NCI-H510A (cell line): Measurements from ENCODE around the gene COL15A1.

Experiments used
- DNase-seq: peaks from one replicate; lab custom pipeline; 2025; lab: John Stamatoyannopoulos, UW

Gene COL15A1

DNA sequence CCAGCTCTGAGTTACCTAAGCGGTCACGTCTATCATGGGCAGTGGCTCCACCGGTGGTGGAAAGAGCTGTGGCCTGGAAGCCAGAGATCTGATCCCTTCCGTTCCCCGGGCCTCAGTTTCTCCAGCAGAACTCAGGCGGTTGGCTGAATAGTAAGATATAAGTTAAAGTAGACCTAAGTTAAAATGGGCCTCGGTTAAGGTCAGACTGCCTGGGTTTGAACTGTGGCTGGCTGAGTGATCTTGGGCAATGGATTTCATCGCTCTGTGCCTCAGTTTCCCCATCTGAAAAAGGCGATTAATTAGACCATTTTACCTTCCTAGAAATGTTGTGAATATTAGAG is 997 bp downstream of the COL15A1 start:
- DNase-seq: no peak

DNA sequence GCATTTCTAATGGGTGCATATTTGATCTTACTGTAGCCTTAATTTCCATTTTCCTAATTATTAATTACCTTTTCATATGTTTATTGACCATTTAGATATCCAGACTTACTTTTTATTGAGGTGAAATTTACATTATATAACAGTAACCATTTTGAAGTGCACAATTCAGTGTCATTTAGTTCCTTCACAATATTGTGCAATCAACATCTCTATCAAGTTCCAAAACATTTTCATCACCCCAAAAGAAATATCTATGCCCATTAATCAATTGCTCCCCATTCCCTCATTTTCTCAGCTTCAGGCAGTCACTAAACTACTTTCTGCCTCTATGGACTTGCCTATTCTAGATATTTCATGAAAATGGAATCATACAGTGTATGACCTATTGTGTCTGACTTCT is 5.9 kb downstream of the COL15A1 start:
- no peak for DNase-seq

DNA sequence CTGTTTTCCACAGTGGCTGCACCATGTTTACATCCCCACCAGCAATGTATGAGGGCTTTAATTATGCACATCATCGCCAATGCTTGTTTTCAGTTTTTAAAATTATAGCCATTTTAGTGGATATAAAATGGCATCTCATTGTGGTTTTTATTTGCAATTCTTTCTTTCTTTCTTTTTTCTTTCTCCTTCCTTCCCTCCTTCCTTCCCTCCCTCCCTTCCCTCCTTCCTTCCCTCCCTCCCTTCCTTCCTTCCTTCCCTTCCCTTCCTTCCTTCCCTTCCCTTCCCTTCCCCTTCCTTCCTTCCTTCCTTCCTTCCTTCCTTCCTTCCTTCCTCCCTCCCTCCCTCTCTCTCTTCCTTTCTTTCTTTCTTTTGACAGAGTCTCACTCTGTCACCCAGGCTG is 6.6 kb downstream of the COL15A1 start:
- DNase-seq: no peak

DNA sequence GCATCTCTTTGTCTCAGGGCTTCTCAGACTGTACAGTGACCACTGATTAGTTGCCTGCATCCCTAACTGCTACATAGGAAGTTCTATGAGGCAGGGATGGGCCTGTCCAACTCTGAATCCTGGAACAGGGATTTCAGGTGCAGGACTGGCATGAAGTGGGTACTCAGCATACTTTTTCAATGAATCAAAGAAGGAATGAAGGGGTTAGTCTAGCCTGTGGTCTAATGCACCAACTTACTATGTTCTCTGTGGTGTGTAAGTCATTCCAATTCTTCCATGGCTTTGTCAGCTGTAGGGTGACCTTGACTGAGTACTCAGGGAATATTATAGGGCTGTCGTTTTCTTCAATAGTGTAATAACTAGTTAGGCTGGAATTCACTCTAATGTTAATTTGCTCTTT is 8.3 kb downstream of the COL15A1 start:
- no peak for DNase-seq

DNA sequence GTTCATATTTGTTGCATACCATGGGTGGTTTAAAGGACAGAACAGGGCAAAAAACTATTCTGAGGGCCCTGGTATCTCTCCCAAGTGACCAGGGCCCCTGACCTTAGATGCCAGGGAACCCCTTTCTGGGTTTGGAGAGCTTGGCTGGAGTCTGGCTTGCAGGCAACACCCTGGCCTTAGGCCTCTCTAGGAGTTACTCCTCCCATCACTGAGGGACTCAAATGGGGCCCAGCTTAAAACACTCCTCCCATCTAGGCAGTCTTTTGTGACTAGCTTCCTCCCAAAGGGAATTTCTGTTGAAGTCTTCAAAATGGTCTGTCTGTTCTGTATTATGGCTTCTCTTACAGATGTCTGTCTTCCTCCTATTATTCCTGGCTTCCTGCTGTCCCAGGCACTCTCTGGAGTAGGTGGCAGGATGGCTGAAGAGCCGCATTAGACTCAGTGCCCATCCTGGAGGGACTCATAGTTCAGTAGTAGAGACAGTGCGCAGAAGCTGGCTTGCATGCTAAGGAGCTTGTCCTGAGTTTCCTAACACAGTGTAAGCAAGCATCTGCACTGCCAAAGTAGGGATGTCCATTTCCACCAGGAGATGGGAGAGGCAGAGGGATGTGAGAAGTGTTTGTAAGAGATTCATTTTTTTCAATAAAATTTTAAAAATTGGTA is 10.0 kb downstream of the COL15A1 start:
- DNase-seq: no peak

DNA sequence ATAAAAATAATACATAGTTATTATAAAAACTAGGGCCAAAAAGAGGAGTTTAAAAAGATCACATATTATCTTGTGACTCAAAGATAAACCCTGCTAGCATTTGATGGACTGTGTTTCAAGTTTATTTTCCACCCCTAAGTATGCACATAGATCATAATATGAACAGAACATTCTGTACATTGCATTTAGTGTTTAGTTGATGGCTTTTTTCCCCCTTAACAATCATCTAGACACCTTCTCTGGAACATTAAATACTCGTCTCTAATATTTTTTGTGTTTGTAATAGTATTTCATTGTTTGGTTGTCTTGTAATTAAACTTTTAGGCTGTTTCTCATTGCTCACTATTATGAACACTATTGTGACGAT is 10.5 kb downstream of the COL15A1 start:
- no peak for DNase-seq

DNA sequence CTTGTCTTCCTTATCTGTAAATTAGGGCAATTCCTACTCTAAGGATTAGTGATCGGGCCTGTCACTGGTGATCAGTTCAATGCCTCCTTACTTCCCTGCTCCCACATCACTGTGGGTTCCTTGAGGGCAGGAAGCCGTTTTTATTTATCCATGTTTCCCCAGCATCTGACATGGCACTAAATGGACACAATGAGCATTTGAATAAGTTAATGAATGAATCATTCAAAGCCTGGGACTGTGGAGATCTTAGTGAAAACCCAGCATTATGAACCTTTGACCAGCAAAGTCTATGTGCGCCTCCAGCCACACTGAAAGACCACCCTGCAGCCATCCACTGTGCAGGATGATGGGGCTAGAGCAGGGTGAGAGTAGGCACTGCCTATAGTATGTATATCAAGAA is 11.6 kb downstream of the COL15A1 start:
- DNase-seq: no peak

DNA sequence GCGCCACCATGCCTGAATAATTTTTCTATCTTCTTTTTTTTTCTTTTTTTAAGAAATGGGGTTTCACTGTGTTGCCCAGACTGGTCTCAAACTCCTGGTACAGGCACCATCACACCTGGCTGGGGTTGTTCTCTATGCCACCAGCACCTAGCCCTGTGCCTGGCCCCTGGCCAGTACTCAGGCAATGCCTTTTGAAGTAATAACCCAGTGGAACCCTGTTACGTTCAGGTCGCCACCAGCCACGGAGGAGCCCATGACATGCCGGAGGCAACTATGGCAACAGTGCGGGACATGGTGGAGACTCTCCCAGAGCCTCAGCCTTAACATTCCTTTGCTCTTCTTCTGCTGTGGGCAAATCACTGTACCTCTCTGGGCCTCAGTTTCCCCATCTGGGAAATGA is 14.1 kb downstream of the COL15A1 start:
- DNase-seq: no peak

DNA sequence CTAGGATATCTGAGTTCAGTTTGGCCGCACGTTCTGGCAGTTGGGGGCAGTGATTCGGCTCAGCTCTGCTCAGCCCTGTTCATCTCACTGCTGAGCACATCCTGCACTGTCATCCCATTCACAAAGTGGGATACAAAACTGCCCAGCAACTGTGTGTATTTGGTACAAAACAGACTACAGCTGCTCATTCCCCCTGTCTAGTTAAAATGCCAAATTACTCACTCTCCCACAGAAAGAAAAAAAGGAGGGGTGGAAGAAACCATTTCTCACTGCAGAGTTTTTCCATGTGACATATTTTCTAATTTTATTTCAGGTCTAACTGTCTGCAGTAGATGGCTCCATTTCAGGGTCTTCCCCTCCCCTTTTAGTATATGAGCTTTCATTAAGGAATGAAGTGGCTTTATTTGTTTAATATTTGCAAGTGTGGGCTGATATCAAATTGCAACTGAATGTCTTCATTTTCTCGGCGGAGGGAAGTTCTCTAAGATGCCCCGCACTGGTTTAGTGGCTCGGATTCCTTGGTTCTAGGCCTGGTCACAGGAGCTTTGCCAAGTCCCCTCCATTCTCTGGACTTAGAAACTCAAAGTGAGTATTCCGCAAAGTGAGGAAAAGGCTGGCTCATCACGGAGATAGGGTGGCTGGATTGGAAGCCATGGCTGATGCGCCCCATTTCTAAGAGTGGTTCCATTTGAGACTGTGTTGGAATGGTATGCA is 14.7 kb downstream of the COL15A1 start:
- DNase-seq: no peak

DNA sequence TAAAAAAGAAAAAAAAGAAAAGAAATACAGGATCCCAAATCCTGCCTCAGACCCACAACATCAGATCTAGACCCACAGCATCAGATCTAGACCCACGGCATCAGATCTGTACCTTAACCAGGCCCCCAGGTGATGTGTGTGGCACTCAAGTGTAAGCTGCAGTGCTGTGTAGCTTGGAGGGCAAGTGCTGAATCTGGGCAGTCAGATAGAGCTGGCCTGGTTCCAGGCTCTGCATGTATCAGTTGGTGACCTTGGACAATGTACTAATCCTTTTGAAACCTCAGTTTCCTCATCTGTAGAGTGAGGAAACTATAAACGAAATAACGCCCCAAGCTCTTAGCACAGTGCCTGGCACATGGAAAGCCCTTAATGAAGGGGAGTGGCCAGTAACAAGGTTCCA is 16.7 kb downstream of the COL15A1 start:
- DNase-seq: no peak

DNA sequence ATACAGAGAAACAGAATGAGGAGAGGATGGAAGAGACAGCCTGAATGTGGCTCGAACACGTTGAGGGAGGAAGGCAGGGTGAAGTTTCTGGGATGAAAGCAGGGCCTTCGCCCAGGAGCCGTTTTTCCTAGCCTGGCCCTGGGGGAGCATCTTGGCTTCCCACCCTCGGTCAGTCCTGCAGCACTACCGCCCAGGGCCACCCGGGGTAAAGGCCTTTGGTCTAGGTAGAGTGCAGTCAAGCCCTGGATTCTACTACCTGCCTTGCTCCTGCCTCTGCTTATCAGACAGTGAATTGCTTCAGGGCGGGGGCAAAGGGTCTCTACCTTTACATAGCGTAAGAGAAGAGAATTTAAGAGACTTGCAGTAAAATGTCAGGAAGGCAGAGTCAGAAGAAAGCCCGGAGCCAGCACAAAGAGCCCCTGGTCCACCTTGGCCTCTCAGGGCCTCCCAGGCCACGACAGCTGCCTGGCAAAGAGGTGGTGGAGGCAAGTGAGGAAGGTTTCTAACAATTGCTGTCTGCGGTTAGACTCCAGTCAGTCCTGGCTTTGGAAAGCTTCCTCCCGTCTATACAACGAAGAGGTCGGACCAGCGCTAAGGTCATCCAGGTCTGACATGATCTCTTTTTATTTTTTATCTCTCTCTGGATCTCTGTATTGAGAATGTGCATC is 17.9 kb downstream of the COL15A1 start:
- no peak for DNase-seq

DNA sequence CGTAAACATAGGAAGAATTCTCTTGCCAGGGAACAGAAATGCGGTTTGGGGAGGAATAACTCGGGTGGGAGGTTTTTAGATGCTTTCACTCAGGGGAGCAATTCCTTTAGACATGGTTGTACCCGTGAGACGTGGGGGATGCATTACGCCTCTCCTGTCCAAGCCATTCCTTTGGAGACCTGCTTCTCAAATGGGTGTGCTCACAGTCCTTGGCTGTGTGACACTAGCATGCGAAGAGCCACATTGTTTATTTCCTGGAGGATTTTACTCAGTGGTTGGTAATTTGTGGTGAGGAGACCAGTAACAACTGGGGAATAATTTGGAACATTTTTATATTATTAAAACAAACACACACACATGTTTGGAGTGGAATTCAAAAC is 18.5 kb downstream of the COL15A1 start:
- no peak for DNase-seq

DNA sequence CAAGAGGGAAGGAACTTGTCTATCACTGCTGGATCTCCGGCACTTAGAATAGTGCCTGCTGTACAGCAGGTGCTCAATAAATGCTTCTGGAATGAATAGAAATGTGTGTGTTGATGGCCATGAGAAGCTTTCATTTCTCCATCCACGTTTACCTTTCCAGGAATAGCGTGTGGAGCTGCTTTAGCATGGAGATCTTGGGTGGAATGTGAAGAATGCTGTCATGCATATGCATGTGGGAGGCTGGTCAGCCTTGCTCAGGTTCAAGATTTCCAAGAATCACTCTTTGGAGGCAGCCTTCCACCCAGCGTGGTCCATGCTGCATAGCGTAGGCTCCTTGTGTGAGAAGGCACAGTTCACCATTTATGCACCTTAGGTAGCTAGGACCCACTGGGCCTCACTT is 19.2 kb downstream of the COL15A1 start:
- no peak for DNase-seq

DNA sequence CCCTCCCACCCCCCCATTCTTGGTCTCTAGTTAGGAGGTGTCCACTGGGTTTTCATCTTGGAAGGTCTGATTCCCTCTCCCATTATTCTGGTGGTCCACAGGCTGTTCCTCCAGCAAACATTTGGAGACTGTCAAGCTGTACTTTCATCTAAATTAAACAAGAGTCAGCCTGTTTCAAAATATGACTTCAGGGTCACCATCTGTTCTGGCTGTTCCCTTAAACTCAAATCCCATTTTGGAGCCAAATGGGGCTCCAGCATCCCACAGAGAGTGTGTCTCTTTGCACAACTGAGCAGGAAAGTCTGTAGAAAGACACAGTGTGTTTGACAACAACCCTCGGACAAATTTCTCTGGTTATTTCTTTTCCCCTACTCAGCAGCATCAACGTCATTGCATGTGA is 20.5 kb downstream of the COL15A1 start:
- DNase-seq: no peak

DNA sequence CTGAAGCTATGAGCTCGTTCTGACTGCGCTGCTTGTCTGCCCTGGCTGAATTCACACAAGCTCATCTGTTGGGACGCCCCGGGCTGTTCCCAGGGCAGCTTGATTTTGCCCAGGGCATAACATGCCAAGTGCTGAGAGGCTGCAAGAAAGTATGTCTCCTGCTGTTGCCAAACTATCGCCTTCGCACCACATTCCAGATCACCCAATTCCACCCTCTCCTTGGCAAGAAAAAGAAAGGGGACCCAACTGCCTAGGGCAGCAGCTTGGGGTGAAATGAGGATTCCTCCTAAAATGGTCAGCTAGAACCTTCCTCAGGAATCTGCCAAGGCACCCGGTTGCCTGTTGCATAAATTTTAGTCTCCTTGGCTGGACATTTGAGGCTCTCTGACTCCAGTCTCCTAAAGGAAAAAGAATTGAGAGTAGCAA is 21.2 kb downstream of the COL15A1 start:
- DNase-seq: no peak

DNA sequence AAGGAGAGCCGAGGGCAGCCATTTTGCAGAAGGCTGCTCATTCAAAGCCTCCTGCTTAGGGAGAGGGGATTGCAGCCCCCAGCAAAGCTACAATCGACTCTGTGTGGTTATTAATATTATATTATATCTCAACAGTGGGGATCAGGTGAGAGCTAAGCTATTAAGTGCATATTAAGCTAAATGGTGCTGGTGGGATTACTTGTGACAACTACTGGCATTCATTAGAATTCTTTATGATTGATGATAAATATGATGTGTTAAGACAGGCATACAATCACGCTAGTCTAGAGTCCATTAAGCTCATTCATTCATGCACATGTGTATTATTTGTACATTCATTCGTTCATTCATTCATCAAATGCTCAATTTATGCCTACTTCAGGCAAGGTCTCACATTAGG is 23.0 kb downstream of the COL15A1 start:
- DNase-seq: no peak

DNA sequence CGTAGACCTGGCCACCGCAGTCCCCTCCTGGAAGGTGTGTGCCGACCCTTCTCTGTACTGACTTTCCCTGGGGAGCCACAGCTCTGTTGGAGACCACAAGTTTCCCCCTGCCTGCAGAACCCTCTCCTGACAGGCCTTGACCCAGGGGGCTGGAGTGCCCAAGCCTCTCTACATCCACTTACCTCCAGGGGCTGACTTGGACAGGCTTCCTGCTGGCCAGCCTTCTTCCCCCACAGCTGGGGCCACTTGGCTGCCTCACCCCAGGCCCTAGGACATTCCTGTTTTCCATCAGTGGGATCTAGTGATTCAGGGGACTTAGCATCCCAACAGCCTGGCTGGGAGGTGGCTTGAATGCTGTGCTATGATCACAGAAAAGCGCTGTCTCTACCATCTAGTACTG is 23.6 kb downstream of the COL15A1 start:
- DNase-seq: no peak

DNA sequence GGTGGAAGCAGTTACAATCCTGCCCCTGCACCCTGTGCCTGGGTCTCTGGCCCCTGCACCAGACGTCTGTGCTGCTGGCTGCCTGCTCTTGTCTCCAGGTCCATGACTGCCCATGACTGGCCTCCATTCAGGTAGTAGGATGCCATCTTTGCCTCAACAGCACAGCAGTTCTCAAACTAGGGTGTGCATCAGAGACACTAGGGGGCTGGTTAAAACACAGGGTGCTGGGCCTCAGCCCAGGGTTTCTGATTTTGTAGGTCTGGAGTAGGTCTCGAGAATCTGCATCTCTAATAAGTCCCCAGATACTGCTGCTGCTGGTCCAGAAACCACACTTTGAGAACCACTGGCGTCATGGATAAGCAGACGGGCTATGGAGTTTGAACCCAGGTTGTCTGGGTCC is 24.0 kb downstream of the COL15A1 start:
- DNase-seq: no peak

DNA sequence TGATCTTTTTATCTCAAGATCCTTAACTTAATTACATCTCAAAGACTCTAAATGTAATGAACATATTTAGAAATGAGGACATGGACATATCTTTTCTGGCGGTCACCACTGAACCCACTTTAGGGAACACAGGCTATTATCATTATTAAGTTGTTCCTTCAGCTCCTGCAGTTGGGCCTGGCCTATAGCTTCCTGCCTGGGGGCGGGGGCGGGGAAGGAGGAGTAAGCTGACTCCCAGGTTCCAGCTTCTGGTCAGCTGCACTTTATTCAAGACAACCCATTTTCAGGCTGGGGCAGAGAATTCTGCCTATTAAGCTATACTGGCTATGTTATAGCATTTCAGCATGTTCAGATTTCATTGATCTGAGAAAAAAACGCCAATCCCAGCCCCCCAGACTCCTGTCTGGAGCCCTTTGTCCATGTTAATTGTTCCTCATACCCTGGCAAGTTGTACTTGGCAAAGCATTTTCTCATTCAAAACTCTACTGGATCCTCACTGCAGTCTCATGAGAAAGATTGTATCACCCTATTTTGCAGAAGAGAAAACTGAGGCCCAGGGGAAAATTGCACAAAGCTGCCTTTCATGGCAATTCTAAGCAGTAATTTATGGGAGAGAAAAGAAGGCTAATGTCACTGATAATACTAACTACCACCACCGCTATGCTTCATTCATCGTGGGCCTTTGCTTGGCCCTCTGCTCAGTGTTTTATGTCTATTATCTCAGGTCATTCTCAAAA is 25.1 kb downstream of the COL15A1 start:
- DNase-seq: no peak

DNA sequence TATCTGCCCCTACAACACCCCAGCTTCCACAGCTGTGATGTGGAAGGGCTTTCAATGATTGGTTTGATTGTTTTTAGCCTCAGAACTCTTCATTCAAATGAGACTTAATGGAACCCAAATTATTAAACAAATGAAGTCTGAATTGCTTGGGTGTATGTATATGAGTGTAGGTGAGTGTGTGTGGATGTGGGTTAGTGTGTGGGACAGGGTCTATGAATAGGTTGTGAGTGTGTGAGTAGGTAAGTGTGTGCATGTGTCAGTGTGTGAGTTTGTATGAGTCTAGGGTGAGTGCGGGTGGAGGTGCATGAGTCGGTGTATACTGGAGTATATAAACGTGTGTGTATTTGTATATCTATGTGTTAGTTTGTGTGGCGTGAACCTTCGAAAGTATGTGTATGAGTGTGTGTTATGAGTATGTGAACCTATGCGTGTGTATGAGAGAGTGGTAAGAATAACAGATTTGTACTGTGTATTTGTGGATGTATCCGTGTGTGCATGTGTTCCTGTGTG is 26.9 kb downstream of the COL15A1 start:
- DNase-seq: no peak

DNA sequence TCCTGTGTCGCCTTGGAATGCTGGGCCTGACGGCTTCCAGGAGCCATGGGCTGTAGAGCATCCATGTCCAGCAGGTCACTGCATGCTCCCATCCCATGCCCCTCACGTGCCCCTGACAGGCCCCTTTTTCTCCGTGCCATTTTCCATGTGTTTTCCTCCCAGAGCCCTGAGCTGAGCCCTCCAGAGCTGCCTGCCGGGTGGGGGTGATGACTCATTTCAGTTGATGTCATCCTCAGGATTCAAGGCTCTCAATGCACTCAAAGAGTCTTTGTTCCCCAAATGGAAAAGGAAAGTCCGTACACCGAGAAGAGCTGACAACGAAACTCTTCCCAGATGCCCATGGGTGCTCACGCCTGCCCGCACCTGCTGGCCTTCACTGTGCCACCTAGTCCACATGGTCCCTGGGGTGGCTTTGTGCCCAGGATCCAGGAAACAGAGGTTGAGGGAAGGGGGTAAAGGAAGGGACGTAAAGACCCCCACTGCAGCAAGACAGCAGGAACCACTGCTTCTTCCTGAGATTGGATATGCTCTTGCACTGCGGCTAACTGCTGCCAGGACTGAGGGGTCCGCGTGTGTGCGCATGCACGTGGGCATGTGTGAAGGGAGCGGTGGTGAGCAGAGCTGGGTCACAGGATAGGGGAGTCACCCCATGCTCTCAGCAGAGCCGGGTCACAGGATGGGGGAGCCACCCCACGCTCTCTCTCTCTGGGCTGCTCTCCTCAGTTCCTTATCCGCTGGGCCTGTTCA is 27.6 kb downstream of the COL15A1 start:
- no peak for DNase-seq

DNA sequence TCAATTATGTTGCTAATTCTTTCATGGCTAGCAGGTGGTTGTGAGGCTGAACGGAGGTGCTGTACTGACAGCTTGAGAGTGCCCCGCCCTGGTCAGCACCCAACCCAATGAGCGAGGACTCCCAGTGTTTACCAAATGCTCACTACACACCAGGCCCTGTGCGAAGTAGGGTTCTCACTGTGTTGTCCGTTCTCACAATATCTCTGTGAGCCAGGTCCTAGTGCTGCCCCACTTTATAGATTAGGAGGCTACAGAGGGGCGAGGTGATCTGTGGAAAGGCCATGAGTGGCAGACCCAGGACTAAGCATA is 28.2 kb downstream of the COL15A1 start:
- no peak for DNase-seq
